ENCODE data around the gene SYNE1.
"Not testable (repeated sequence)": the region's sequence is repeated elsewhere in the genome, so short reads cannot be mapped to it uniquely, and the experiment has no call there.

The SYNE1 gene

DNA sequence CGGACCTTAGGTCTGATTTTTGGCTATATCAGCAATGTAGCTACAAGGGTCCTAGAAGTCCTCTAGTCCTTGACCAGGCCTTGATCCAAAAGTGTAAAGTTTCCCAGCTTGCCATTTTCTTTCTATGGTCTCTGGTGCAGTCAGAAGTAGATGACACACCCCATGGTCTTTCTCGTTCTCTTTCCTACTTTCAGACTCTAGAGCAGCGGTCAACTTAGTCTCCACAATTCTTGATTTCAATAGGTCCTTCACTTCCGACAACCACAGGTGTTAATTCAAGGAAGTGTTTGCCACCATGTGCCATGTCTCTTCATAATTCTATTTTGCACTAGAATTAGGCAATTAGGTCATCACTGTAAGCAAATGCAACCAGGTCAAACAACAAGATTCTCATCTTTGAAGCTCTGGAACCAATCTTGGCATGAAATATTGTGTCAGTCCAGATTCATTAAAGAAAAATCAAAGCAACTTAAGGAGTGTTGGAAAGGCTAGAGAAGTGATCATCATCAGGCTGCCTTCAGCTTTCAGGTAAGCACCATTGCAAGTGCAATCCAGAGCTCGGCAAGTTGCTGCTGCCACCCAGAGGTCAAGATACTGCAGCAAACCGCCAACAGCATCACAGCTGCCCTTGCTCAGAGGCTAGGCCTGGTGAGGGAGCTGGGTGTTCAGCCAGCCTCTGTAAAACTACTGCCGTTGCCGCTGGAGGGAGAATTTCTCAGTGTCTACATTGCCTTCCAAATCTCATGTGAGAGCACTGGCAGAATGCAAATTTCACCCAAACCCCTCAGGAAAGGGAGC is 5.6 kb upstream of the SYNE1 start:
- H3K9me3 Mint-ChIP-seq = no peaks in the 10 kb centered on the region
- H3K4me1 Mint-ChIP-seq = peaks cover 30% of the 10 kb centered on the region
- ATAC-seq (replicated peaks; ENCODE audit: extremely low read depth, poor library complexity, severe bottlenecking) (peak; percentile 95), DNase-seq (ENCODE audit: low spot score in 2 of 2) (peak; percentile 37 to 58)
- H3K36me3 Mint-ChIP-seq (ENCODE audit: insufficient read depth) = peaks cover 5% of the 10 kb centered on the region
- H3K27me3 Mint-ChIP-seq = no peaks in the 10 kb centered on the region
- H3K4me3 Mint-ChIP-seq = no peak overlapping the region
- H3K27ac Mint-ChIP-seq (ENCODE audit: low read depth) = peak overlapping the region; percentile 14

GRCh38 chr6:152636609-152637295 is 410 bp downstream of the SYNE1 start:
- peaks cover 22% of the 10 kb centered on the region for H3K36me3 Mint-ChIP-seq (ENCODE audit: insufficient read depth)
- H3K4me3 Mint-ChIP-seq = peak overlapping the region; percentile 95
- H3K9me3 Mint-ChIP-seq = no peaks in the 10 kb centered on the region
- peak overlapping the region; percentile 94 for H3K27ac Mint-ChIP-seq (ENCODE audit: low read depth)
- ATAC-seq (replicated peaks; ENCODE audit: extremely low read depth, poor library complexity, severe bottlenecking) (peak; percentile 24), DNase-seq (ENCODE audit: low spot score in 2 of 2) (peak in 1 of 2 donors; percentile 15)
- no peaks in the 10 kb centered on the region for H3K27me3 Mint-ChIP-seq
- peaks cover 58% of the 10 kb centered on the region for H3K4me1 Mint-ChIP-seq

DNA sequence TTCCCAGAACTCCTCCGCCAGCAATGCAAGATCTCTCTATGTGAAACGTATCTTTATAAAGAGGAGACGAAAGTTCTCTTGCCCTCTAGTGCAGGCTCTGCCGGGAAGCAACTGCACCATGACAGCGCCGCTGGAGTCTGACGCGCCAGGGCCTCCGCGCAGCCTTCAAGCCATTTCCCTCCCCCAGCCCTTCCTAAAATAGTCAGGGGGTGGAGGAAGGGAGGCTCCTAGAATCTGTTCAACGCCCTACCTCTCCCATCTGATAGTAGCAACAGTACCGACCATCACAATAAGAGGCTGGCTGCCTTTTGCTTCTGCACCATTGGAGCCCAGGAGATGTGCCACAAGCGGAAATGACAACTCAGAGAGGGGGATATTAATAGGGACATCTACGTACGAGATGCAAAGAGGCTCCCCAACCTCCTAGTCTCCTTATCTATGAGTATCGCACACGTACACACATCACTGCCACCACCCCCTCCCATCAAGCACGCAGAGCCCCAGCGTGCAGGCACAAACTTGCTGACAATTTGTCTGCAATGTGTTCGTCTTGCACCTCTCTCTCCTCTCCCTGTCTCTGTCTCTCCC is 1.0 kb downstream of the SYNE1 start:
- Mint-ChIP-seq H3K4me3 (peak overlapping the region; percentile 95), H3K4me1 (peaks cover 60% of the 10 kb centered on the region), H3K36me3 (ENCODE audit: insufficient read depth) (peaks cover 21% of the 10 kb centered on the region), H3K27me3 (no peaks in the 10 kb centered on the region), H3K9me3 (no peaks in the 10 kb centered on the region), H3K27ac (ENCODE audit: low read depth) (peak overlapping the region; percentile 94)
- peak; percentile 69 for ATAC-seq (replicated peaks; ENCODE audit: extremely low read depth, poor library complexity, severe bottlenecking)
- DNase-seq (ENCODE audit: low spot score in 2 of 2) = peak in 1 of 2 donors; percentile 51

- Mint-ChIP-seq H3K9me3 (no peaks in the 10 kb centered on the region), H3K4me3 (peak overlapping the region; percentile 95), H3K27me3 (no peaks in the 10 kb centered on the region), H3K4me1 (peaks cover 59% of the 10 kb centered on the region), H3K27ac (ENCODE audit: low read depth) (peak overlapping the region; percentile 94), H3K36me3 (ENCODE audit: insufficient read depth) (peaks cover 23% of the 10 kb centered on the region)
- ATAC-seq (replicated peaks; ENCODE audit: extremely low read depth, poor library complexity, severe bottlenecking) (peak; percentile 90), DNase-seq (ENCODE audit: low spot score in 2 of 2) (peak; percentile 24 to 72)
Measured at GRCh38 chr6:152634773-152635172, 2.4 kb downstream of the SYNE1 start.

DNA sequence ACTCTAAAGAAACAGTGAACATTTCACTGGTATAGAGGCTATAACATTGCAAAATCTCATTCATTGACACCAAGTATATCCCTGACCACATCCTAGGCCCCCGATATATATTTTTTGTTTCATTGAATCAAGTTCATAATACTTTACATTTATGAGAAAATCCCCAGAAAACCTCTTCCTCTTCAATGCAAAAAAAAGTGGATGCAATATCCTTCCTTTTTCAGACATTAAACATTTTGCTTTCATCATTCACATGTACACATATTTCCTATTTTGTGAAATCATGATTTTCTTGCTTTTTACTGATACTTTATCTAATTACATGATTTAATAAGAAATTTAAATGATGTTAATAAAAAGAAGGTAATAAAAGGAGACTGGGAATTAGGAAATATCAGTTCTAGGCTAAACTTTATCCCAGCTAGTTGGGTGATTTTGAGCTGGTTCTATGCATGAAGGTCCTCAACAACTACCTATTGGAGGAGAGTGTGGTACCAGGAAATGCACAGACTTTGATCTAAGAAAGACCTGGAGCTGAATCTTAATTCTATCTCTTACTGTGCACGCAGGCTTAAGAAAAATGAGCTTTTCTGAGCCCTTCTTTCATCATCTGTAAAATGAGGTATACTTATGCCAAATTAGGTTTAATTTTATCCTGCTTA is 4.9 kb downstream of the SYNE1 start:
- peaks cover 50% of the 10 kb centered on the region for H3K4me1 Mint-ChIP-seq
- peak overlapping the region; percentile 15 for H3K27ac Mint-ChIP-seq (ENCODE audit: low read depth)
- H3K4me3 Mint-ChIP-seq = no peak overlapping the region
- no peaks in the 10 kb centered on the region for H3K9me3 Mint-ChIP-seq
- H3K36me3 Mint-ChIP-seq (ENCODE audit: insufficient read depth) = peaks cover 23% of the 10 kb centered on the region
- H3K27me3 Mint-ChIP-seq = no peaks in the 10 kb centered on the region
- ATAC-seq (replicated peaks; ENCODE audit: extremely low read depth, poor library complexity, severe bottlenecking) = no peak
- no peak for DNase-seq (ENCODE audit: low spot score in 2 of 2)

DNA sequence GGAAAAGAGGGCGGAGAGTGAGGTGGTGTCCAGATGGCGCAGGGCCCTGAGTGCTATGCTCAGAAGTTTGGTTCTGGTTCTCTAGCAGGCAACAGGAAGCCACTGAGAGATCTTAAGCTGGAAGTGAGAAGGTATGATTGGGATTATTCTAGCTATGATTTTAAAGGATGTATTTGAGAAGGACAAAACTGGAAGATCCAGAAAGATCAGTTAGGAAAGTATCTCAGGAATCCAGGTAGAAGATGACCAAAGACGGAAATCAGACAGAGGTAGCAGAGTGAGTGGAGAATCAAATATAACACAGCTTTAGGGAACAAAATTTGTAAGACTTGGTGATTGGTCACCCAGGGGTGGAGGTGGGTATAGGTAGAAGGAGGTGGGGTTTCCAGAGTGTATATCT is 5.8 kb downstream of the SYNE1 start:
- H3K27ac Mint-ChIP-seq (ENCODE audit: low read depth) = peak overlapping the region; percentile 15

DNA sequence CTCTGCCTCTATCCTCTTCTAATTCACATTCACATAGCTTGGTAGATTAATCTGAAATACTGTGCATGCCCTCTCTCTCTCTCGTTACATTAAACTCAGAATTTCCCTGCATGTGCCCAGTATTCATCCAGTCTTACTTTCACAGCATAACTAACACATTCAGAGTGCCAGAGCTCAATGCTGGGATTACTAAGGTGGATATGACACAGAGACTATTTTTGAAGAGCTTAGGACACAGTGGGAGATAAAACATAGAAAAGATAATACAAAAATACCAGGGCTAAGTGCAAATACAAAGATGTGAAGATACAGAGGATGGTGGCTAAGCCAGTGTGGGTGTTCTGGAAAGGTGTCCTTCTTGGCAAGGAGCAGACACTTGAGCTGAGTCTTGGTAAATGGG is 6.3 kb downstream of the SYNE1 start:
- no peak for ATAC-seq (replicated peaks; ENCODE audit: extremely low read depth, poor library complexity, severe bottlenecking)
- Mint-ChIP-seq H3K9me3 (no peaks in the 10 kb centered on the region), H3K27me3 (no peaks in the 10 kb centered on the region), H3K27ac (ENCODE audit: low read depth) (peak overlapping the region; percentile 2), H3K36me3 (ENCODE audit: insufficient read depth) (peaks cover 16% of the 10 kb centered on the region), H3K4me3 (peak overlapping the region; percentile 3), H3K4me1 (peaks cover 49% of the 10 kb centered on the region)
- DNase-seq (ENCODE audit: low spot score in 2 of 2) = no peak

More for the DNA sequence above, 5.8 kb downstream of the SYNE1 start:
- H3K4me1 Mint-ChIP-seq = peaks cover 49% of the 10 kb centered on the region
- H3K4me3 Mint-ChIP-seq = peak overlapping the region; percentile 3
- no peaks in the 10 kb centered on the region for H3K27me3 Mint-ChIP-seq
- H3K36me3 Mint-ChIP-seq (ENCODE audit: insufficient read depth) = peaks cover 18% of the 10 kb centered on the region
- no peaks in the 10 kb centered on the region for H3K9me3 Mint-ChIP-seq
- ATAC-seq (replicated peaks; ENCODE audit: extremely low read depth, poor library complexity, severe bottlenecking) (no peak), DNase-seq (ENCODE audit: low spot score in 2 of 2) (no peak)

GRCh38 chr6:152625213-152625612 is 11.9 kb downstream of the SYNE1 start:
- DNase-seq (ENCODE audit: low spot score in 2 of 2) = no peak
- Mint-ChIP-seq H3K36me3 (ENCODE audit: insufficient read depth) (peaks cover 18% of the 10 kb centered on the region), H3K4me1 (peaks cover 33% of the 10 kb centered on the region)

GRCh38 chr6:152614776-152615175 is 22.4 kb downstream of the SYNE1 start:
- H3K27ac Mint-ChIP-seq (ENCODE audit: low read depth); H3K9me3 Mint-ChIP-seq; H3K4me3 Mint-ChIP-seq; H3K27me3 Mint-ChIP-seq; H3K36me3 Mint-ChIP-seq (ENCODE audit: insufficient read depth); ATAC-seq (replicated peaks; ENCODE audit: extremely low read depth, poor library complexity, severe bottlenecking); DNase-seq (ENCODE audit: low spot score in 2 of 2): not testable (repeated sequence)
- peaks cover 66% of the 10 kb centered on the region for H3K4me1 Mint-ChIP-seq

More at GRCh38 chr6:152625213-152625612, 11.9 kb downstream of the SYNE1 start:
- Mint-ChIP-seq H3K4me3 (peak overlapping the region; percentile 62), H3K9me3 (no peaks in the 10 kb centered on the region), H3K27ac (ENCODE audit: low read depth) (peak overlapping the region; percentile 76), H3K27me3 (no peaks in the 10 kb centered on the region)
- peak; percentile 77 for ATAC-seq (replicated peaks; ENCODE audit: extremely low read depth, poor library complexity, severe bottlenecking)

- H3K36me3 Mint-ChIP-seq (ENCODE audit: insufficient read depth) = peaks cover 4% of the 10 kb centered on the region
- H3K9me3 Mint-ChIP-seq = no peaks in the 10 kb centered on the region
- H3K27me3 Mint-ChIP-seq = no peaks in the 10 kb centered on the region
- ATAC-seq (replicated peaks; ENCODE audit: extremely low read depth, poor library complexity, severe bottlenecking) (no peak), DNase-seq (ENCODE audit: low spot score in 2 of 2) (no peak)
- H3K4me1 Mint-ChIP-seq = peaks cover 71% of the 10 kb centered on the region
- H3K27ac Mint-ChIP-seq (ENCODE audit: low read depth) = no peak overlapping the region
- H3K4me3 Mint-ChIP-seq = no peak overlapping the region
Measured at GRCh38 chr6:152609125-152609670, 28.0 kb downstream of the SYNE1 start.

- ATAC-seq (replicated peaks; ENCODE audit: extremely low read depth, poor library complexity, severe bottlenecking) (no peak), DNase-seq (ENCODE audit: low spot score in 2 of 2) (no peak)
- no peak overlapping the region for H3K4me3 Mint-ChIP-seq
- H3K9me3 Mint-ChIP-seq = no peaks in the 10 kb centered on the region
- H3K27me3 Mint-ChIP-seq = no peaks in the 10 kb centered on the region
- H3K4me1 Mint-ChIP-seq = peaks cover 62% of the 10 kb centered on the region
- H3K27ac Mint-ChIP-seq (ENCODE audit: low read depth) = peak overlapping the region; percentile 32
- peaks cover 4% of the 10 kb centered on the region for H3K36me3 Mint-ChIP-seq (ENCODE audit: insufficient read depth)
Measured at GRCh38 chr6:152605941-152606340, 31.2 kb downstream of the SYNE1 start.

DNA sequence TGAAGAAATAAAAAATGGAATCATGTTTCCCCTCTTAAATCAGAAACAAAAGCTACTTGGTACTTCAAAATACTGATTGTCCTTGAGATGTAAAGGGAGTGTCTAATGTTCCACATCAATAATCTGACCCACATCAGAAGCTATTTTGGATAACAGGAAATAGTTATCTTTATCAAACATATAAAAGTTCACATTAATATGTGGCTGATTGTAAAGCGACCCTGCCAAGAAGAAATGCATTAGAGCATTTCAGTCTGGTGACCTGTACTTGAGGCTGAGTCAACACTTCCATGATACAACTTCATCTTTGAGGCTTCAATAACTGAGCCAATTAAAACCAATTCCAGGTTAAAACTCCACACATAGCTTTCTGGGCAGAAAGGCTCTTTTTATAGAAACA is 31.8 kb downstream of the SYNE1 start:
- H3K36me3 Mint-ChIP-seq (ENCODE audit: insufficient read depth) = peaks cover 1% of the 10 kb centered on the region
- peak overlapping the region; percentile 32 for H3K27ac Mint-ChIP-seq (ENCODE audit: low read depth)
- H3K4me3 Mint-ChIP-seq = no peak overlapping the region
- no peak for ATAC-seq (replicated peaks; ENCODE audit: extremely low read depth, poor library complexity, severe bottlenecking)
- no peaks in the 10 kb centered on the region for H3K27me3 Mint-ChIP-seq
- no peaks in the 10 kb centered on the region for H3K9me3 Mint-ChIP-seq
- H3K4me1 Mint-ChIP-seq = peaks cover 58% of the 10 kb centered on the region
- no peak for DNase-seq (ENCODE audit: low spot score in 2 of 2)

Data from central memory CD8-positive, alpha-beta T cell (primary cell).